Testis (tissue), 2 donors: ENCODE data around the gene HLA-DQA1.

ENCODE experiments used
- CTCF ChIP-seq, 3 experiments: fragments of 450-650 bp in 2 of 3; fragments of 200-600 bp in 1 of 3; sonication (generic) in 1 of 3; IDR thresholded peaks; one replicate each; pipeline ENCODE4 v1.5.1; 2016 to 2019; ENCODE audit warnings: antibody characterized with exemption in 3 of 3, mild to moderate bottlenecking in 2 of 3, moderate library complexity in 1 of 3
- POLR2A ChIP-seq: fragments of 450-650 bp; IDR thresholded peaks from one replicate; pipeline ENCODE4 v1.6.1; 2017; ENCODE audit warnings: antibody characterized with exemption, mild to moderate bottlenecking, moderate library complexity

- TF ChIP-seq CTCF (IDR thresholded peaks at IDR 0.05) (no peak), POLR2A (no peak)
Measured at GRCh38 chr6:32603222-32603621, 34.0 kb upstream of the HLA-DQA1 start.
